OCI-LY3 (cell line): Measurements from ENCODE around the gene LRP6.

ENCODE experiments used
- H2AFZ ChIP-seq: fragments of 200-600, 300-600 bp; shearing (Covaris generic); 2 replicates; pipeline ENCODE4 v1.6.0; 2014; ENCODE audit warnings: antibody characterized with exemption, low read depth, low read length
- H3K27ac ChIP-seq: fragments of 200-600, 300-600 bp; sonication (generic); 2 replicates; pipeline ENCODE4 v1.5.1; 2014; ENCODE audit warnings: mild to moderate bottlenecking, low read length, moderate library complexity, mixed read lengths
- H3K27me3 ChIP-seq: fragments of 200-600, 300-600 bp; sonication (generic); 2 replicates; pipeline ENCODE4 v1.6.1; 2014; ENCODE audit warnings: low read depth, low read length, mixed read lengths
- H3K36me3 ChIP-seq: fragments of 200-600, 300-600 bp; sonication (generic); replicated peaks from 2 replicates; pipeline ENCODE3; 2014; ENCODE audit warnings: low read depth, low read length, mixed read lengths
- H3K4me1 ChIP-seq: fragments of 300-600, 200-600 bp; sonication (generic); 2 replicates; pipeline ENCODE4 v1.6.1; 2014; ENCODE audit warnings: low read length, mixed read lengths
- H3K4me2 ChIP-seq: fragments of 200-600, 300-600 bp; sonication (generic); 2 replicates; pipeline ENCODE4 v1.6.1; 2014; ENCODE audit warnings: low read length, mixed read lengths
- H3K4me3 ChIP-seq: fragments of 300-600, 200-600 bp; sonication (generic); 2 replicates; pipeline ENCODE4 v1.5.1; 2014; ENCODE audit warnings: antibody characterized with exemption, mild to moderate bottlenecking, low read length, moderate library complexity
- H3K79me2 ChIP-seq: fragments of 300-600, 200-600 bp; shearing (Covaris generic); 2 replicates; pipeline ENCODE4 v1.6.1; 2014; ENCODE audit warnings: mild to moderate bottlenecking, low read length, mixed read lengths
- H3K9ac ChIP-seq: fragments of 300-600, 200-600 bp; shearing (Covaris generic); 2 replicates; pipeline ENCODE4 v1.6.0; 2014; ENCODE audit warnings: mild to moderate bottlenecking, low read length, moderate library complexity
- H3K9me3 ChIP-seq: fragments of 200-600, 300-600 bp; shearing (Covaris generic); 2 replicates; pipeline ENCODE4 v1.6.1; 2014; ENCODE audit warnings: low read length, mixed read lengths; ENCODE audit not compliant: insufficient read depth
- H4K20me1 ChIP-seq: fragments of 200-600, 300-600 bp; sonication (generic); 2 replicates; pipeline ENCODE4 v1.6.1; 2016; ENCODE audit warnings: low read length, mixed read lengths; ENCODE audit not compliant: insufficient read depth
- CTCF ChIP-seq: fragments of 200-600, 300-600 bp; sonication (generic); IDR thresholded peaks from 2 replicates; pipeline ENCODE4 v1.5.1; 2014; ENCODE audit warnings: antibody characterized with exemption, low read length, low read depth
- EZH2phosphoT487 ChIP-seq: fragments of 200-600 bp; shearing (Covaris generic); IDR thresholded peaks from 2 replicates; pipeline ENCODE4 v1.6.1; 2018; ENCODE audit warnings: antibody characterized with exemption, mixed run types, low read depth

The LRP6 gene

DNA sequence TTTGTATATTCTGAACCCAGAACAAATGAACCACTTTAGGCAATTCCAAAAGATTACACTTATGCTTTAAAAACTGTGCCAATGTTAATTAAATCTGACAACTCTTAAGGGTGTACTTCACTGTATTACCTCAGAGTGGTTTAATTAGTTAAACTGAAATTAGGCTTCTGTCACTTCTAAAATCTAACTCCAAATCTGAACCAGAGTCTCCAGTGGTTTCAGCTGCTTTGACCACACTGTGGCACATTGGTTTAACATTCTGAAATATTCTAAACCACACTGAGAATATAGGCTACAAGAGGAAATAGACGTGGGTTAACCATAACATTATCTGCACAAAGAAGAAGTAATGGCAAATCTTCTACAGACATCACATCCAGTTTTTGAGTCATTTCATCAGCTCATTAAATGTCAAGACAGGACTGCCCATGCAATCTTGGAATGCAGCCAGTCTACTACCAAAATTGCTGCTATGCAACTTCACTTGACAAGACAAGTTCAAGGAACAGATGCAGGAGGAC is 94.8 kb downstream of the LRP6 start:
- H3K4me1 ChIP-seq, result peaks cover 37% of the 10 kb centered on the region
- no peaks in the 10 kb centered on the region for H3K79me2 ChIP-seq
- no peak for TF ChIP-seq EZH2phosphoT487
- peak; percentile 33 for TF ChIP-seq CTCF
- H3K36me3 ChIP-seq, result no peaks in the 10 kb centered on the region
- H3K4me3 ChIP-seq, result no peak overlapping the region
- no peak overlapping the region for H3K9ac ChIP-seq
- H3K27me3 ChIP-seq, result peaks cover 3% of the 10 kb centered on the region; the same call in 1 of the 2 replicates
- 0 out of 2 replicates have a peak overlapping the region, but pooled peaks have one; percentile 1 for H3K27ac ChIP-seq
- H3K4me2 ChIP-seq, result peak overlapping the region; percentile 38
- no peak overlapping the region for H2AFZ ChIP-seq
- H3K9me3 ChIP-seq, result no peaks in the 10 kb centered on the region
- no peaks in the 10 kb centered on the region; the same call in none of the 2 replicates for H4K20me1 ChIP-seq

GRCh38 chr12:12167847-12168246 is 99.0 kb downstream of the LRP6 start:
- Histone ChIP-seq H3K4me1 (peaks cover 14% of the 10 kb centered on the region), H3K27me3 (peaks cover under 1% of the 10 kb centered on the region; the same call in 1 of the 2 replicates), H3K4me3 (no peak overlapping the region), H3K9ac (no peak overlapping the region), H3K4me2 (no peak overlapping the region), H3K79me2 (no peaks in the 10 kb centered on the region), H3K36me3 (no peaks in the 10 kb centered on the region), H2AFZ (no peak overlapping the region), H3K27ac (no peak overlapping the region), H3K9me3 (no peaks in the 10 kb centered on the region), H4K20me1 (no peaks in the 10 kb centered on the region; the same call in none of the 2 replicates)
- no peak for TF ChIP-seq EZH2phosphoT487
- no peak for TF ChIP-seq CTCF

- Histone ChIP-seq H3K4me1 (peaks cover 4% of the 10 kb centered on the region), H4K20me1 (no peaks in the 10 kb centered on the region; the same call in 1 of the 2 replicates), H2AFZ (no peak overlapping the region), H3K9ac (no peak overlapping the region), H3K4me2 (no peak overlapping the region), H3K27me3 (no peaks in the 10 kb centered on the region), H3K27ac (no peak overlapping the region), H3K36me3 (no peaks in the 10 kb centered on the region), H3K9me3 (no peaks in the 10 kb centered on the region), H3K79me2 (no peaks in the 10 kb centered on the region), H3K4me3 (no peak overlapping the region)
- no peak for TF ChIP-seq CTCF
- TF ChIP-seq EZH2phosphoT487, result no peak
Observed at GRCh38 chr12:12166751-12167150, 100.1 kb downstream of the LRP6 start.

DNA sequence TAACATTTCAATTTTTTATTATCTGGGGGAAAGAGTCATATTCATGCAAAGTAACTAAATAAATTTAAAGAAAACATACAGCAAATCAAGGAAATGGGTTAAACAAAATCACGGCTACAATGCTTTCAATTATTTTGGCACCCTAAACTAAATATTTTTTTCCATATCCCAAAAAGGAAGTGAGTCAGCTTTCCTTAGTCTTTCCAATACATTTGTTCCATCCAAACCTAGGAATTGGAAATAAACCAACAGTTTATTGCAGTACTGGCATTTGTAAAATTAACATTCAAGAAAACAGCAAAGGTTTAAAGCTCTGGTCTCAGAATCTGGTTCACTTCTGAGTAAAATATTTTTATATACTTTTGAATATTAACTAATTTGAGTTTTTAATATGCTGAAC is 106.9 kb downstream of the LRP6 start:
- Histone ChIP-seq H3K36me3 (no peaks in the 10 kb centered on the region), H3K79me2 (no peaks in the 10 kb centered on the region), H3K9ac (no peak overlapping the region), H3K4me2 (no peak overlapping the region), H3K4me1 (peaks cover 11% of the 10 kb centered on the region), H3K27ac (no peak overlapping the region), H4K20me1 (no peaks in the 10 kb centered on the region), H2AFZ (no peak overlapping the region), H3K4me3 (no peak overlapping the region), H3K9me3 (no peaks in the 10 kb centered on the region), H3K27me3 (no peaks in the 10 kb centered on the region)
- TF ChIP-seq CTCF (no peak), EZH2phosphoT487 (no peak)
